Ovary (tissue), 3 donors: ENCODE results near the gene ZC3H10.

Experiments used
- POLR2A ChIP-seq: fragments of 450-650 bp; IDR thresholded peaks from one replicate; pipeline ENCODE4 v1.6.1; 2017; ENCODE audit warnings: antibody characterized with exemption, mild to moderate bottlenecking, moderate library complexity
- TF ChIP-seq, protein P1 (sequence below), 3 donors: fragments of 450-650 bp in 2 of 3; fragments of 200-600 bp in 1 of 3; IDR thresholded peaks; one replicate each; pipeline versions ENCODE4 v1.5.1 to v1.8.0; 2016 to 2022; ENCODE audit warnings: antibody characterized with exemption in 3 of 3, mild to moderate bottlenecking in 1 of 3
- donor health status: DM: no; HTN: no; CAD: no.

DNA sequence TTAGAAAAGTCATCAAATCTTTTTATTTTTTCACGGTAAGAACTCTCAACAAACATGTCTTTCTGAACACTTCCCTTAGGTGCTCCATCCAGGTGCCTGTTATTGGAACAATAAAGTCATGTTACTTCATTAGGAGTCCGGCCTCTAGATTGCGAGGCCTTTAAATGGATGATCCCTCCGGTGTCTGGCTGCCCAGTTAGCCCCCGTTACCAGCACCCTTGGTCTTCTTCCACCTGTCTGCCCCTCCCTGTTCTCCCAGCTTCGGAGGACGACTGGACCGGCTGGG, 14.3 kb upstream of the ZC3H10 start:
- TF ChIP-seq, protein P1, sequence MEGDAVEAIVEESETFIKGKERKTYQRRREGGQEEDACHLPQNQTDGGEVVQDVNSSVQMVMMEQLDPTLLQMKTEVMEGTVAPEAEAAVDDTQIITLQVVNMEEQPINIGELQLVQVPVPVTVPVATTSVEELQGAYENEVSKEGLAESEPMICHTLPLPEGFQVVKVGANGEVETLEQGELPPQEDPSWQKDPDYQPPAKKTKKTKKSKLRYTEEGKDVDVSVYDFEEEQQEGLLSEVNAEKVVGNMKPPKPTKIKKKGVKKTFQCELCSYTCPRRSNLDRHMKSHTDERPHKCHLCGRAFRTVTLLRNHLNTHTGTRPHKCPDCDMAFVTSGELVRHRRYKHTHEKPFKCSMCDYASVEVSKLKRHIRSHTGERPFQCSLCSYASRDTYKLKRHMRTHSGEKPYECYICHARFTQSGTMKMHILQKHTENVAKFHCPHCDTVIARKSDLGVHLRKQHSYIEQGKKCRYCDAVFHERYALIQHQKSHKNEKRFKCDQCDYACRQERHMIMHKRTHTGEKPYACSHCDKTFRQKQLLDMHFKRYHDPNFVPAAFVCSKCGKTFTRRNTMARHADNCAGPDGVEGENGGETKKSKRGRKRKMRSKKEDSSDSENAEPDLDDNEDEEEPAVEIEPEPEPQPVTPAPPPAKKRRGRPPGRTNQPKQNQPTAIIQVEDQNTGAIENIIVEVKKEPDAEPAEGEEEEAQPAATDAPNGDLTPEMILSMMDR (IDR thresholded peaks at IDR 0.05), result no peak
- no peak for TF ChIP-seq POLR2A
